SK-N-SH (cell line): ENCODE measurements around the gene RNF175.

Source experiments
- CHD2 ChIP-seq: fragments of 150-350 bp; IDR thresholded peaks from 2 replicates; pipeline ENCODE4 v1.6.1; 2018; ENCODE audit warnings: low read length; ENCODE audit not compliant: partially characterized antibody
- EP300 ChIP-seq, 2 experiments: IDR thresholded peaks; 2 replicates each; pipeline versions ENCODE4 v1.4.0 to v1.6.1; 2012; ENCODE audit warnings: borderline replicate concordance in 1 of 2, low read depth in 1 of 2, low read length in 1 of 2
- EZH2phosphoT487 ChIP-seq: fragments of 200-600 bp; sonication (generic); IDR thresholded peaks from 2 replicates; pipeline ENCODE4 v1.6.1; 2017; ENCODE audit warnings: low read depth, mixed run types, mild to moderate bottlenecking, antibody characterized with exemption, moderate library complexity, borderline replicate concordance
- GATA2 ChIP-seq: sonication (generic); formaldehyde crosslinking; IDR thresholded peaks from 2 replicates; pipeline ENCODE4 v1.5.0; 2020; ENCODE audit warnings: mild to moderate bottlenecking, missing genetic modification reagents
- NRF1 ChIP-seq: IDR thresholded peaks from 2 replicates; pipeline ENCODE4 v1.6.1; 2012; ENCODE audit warnings: low read depth, mild to moderate bottlenecking, low read length
- POLR2AphosphoS5 ChIP-seq: IDR thresholded peaks from 2 replicates; pipeline ENCODE4 v1.6.1; 2012; ENCODE audit warnings: low read depth, low read length
- RAD21 ChIP-seq: IDR thresholded peaks from 2 replicates; pipeline ENCODE4 v1.6.1; 2012; ENCODE audit warnings: mild to moderate bottlenecking, low read length
- RFX5 ChIP-seq: IDR thresholded peaks from 2 replicates; pipeline ENCODE4 v1.6.1; 2012; ENCODE audit warnings: mild to moderate bottlenecking, improper control_type of control experiment, low read length
- TAF1 ChIP-seq: IDR thresholded peaks from 2 replicates; pipeline ENCODE4 v1.6.1; 2012; ENCODE audit warnings: low read depth, mild to moderate bottlenecking, low read length, moderate library complexity, borderline replicate concordance
- TF ChIP-seq, protein P1 (sequence below): fragments of 150-350 bp; IDR thresholded peaks from 2 replicates; pipeline ENCODE4 v1.6.1; 2017; ENCODE audit warnings: antibody characterized with exemption, low read length, low read depth, borderline replicate concordance
- TF ChIP-seq, protein P2 (sequence below): fragments of 200-600 bp; sonication (generic); IDR thresholded peaks from 2 replicates; pipeline ENCODE4 v1.6.1; 2017; ENCODE audit warnings: antibody characterized with exemption, mild to moderate bottlenecking, moderate library complexity
- TF ChIP-seq, protein P3 (sequence below): IDR thresholded peaks from 2 replicates; pipeline ENCODE4 v1.6.1; 2012; ENCODE audit warnings: mild to moderate bottlenecking, low read depth, low read length, moderate library complexity

DNA sequence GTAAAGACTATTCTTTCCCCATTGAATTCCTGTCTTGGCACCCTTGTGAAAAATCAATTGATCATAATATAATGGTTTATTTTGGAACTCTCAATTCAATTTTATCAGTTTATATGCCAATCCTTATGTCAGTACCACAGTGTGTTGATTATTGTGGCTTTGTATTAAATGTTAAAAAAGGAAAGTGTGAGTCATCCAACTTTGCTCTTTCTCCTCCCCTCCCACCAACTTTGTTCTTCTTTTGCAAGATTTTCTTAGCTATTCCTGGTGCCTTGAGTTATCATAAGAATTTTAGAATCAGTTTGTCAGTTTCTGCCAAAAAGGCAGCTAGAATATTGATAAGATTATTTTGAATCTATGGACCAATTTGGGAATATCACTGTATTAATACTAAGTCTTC is 11.2 kb upstream of the RNF175 start:
- TF ChIP-seq POLR2AphosphoS5 (no peak), RFX5 (no peak), EP300 (IDR thresholded peaks at IDR 0.05; ENCODE audit: borderline replicate concordance in 1 of 2, low read depth in 1 of 2, low read length in 1 of 2) (no peak), EZH2phosphoT487 (no peak), NRF1 (no peak), RAD21 (no peak), GATA2 (CRISPR knock-in tag) (no peak), TAF1 (no peak), CHD2 (no peak)
- TF ChIP-seq, protein P1, sequence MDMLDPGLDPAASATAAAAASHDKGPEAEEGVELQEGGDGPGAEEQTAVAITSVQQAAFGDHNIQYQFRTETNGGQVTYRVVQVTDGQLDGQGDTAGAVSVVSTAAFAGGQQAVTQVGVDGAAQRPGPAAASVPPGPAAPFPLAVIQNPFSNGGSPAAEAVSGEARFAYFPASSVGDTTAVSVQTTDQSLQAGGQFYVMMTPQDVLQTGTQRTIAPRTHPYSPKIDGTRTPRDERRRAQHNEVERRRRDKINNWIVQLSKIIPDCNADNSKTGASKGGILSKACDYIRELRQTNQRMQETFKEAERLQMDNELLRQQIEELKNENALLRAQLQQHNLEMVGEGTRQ = no peak
- TF ChIP-seq, protein P2, sequence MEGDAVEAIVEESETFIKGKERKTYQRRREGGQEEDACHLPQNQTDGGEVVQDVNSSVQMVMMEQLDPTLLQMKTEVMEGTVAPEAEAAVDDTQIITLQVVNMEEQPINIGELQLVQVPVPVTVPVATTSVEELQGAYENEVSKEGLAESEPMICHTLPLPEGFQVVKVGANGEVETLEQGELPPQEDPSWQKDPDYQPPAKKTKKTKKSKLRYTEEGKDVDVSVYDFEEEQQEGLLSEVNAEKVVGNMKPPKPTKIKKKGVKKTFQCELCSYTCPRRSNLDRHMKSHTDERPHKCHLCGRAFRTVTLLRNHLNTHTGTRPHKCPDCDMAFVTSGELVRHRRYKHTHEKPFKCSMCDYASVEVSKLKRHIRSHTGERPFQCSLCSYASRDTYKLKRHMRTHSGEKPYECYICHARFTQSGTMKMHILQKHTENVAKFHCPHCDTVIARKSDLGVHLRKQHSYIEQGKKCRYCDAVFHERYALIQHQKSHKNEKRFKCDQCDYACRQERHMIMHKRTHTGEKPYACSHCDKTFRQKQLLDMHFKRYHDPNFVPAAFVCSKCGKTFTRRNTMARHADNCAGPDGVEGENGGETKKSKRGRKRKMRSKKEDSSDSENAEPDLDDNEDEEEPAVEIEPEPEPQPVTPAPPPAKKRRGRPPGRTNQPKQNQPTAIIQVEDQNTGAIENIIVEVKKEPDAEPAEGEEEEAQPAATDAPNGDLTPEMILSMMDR = no peak
- TF ChIP-seq, protein P3, sequence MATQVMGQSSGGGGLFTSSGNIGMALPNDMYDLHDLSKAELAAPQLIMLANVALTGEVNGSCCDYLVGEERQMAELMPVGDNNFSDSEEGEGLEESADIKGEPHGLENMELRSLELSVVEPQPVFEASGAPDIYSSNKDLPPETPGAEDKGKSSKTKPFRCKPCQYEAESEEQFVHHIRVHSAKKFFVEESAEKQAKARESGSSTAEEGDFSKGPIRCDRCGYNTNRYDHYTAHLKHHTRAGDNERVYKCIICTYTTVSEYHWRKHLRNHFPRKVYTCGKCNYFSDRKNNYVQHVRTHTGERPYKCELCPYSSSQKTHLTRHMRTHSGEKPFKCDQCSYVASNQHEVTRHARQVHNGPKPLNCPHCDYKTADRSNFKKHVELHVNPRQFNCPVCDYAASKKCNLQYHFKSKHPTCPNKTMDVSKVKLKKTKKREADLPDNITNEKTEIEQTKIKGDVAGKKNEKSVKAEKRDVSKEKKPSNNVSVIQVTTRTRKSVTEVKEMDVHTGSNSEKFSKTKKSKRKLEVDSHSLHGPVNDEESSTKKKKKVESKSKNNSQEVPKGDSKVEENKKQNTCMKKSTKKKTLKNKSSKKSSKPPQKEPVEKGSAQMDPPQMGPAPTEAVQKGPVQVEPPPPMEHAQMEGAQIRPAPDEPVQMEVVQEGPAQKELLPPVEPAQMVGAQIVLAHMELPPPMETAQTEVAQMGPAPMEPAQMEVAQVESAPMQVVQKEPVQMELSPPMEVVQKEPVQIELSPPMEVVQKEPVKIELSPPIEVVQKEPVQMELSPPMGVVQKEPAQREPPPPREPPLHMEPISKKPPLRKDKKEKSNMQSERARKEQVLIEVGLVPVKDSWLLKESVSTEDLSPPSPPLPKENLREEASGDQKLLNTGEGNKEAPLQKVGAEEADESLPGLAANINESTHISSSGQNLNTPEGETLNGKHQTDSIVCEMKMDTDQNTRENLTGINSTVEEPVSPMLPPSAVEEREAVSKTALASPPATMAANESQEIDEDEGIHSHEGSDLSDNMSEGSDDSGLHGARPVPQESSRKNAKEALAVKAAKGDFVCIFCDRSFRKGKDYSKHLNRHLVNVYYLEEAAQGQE = no peak
